ENCODE measurements around the gene DUSP22.
A peak's percentile ranks its signal among the peaks of the same experiment; 100 is the strongest.

The DUSP22 gene

GRCh38 chr6:353642-354614, 61.6 kb downstream of the DUSP22 start:
- H3K9me3 Mint-ChIP-seq, result peaks cover 1% of the 10 kb centered on the region
- no peak for DNase-seq
- peaks cover 7% of the 10 kb centered on the region for H3K36me3 Mint-ChIP-seq
- H3K27me3 Mint-ChIP-seq, result no peaks in the 10 kb centered on the region
- H3K27ac Mint-ChIP-seq, result no peak overlapping the region
- no peak overlapping the region for H3K4me3 Mint-ChIP-seq
- CTCF ChIA-PET, result no interaction called here
- H3K4me1 Mint-ChIP-seq, result peaks cover 3% of the 10 kb centered on the region

GRCh38 chr6:354631-355280, 62.5 kb downstream of the DUSP22 start:
- no peak overlapping the region for H3K27ac Mint-ChIP-seq
- H3K36me3 Mint-ChIP-seq, result peaks cover 5% of the 10 kb centered on the region
- H3K9me3 Mint-ChIP-seq, result peaks cover 1% of the 10 kb centered on the region
- peaks cover 3% of the 10 kb centered on the region for H3K4me1 Mint-ChIP-seq
- CTCF ChIA-PET, result no interaction called here
- no peak for DNase-seq
- H3K4me3 Mint-ChIP-seq, result no peak overlapping the region
- H3K27me3 Mint-ChIP-seq, result no peaks in the 10 kb centered on the region

- Mint-ChIP-seq H3K4me3 (no peak overlapping the region), H3K4me1 (peaks cover 3% of the 10 kb centered on the region), H3K27me3 (no peaks in the 10 kb centered on the region), H3K9me3 (peaks cover 1% of the 10 kb centered on the region), H3K27ac (peak overlapping the region; percentile 58), H3K36me3 (no peaks in the 10 kb centered on the region)
- DNase-seq, result no peak
- CTCF ChIA-PET, result interaction anchor here (0.8 to 0.9 kb wide), 2 partner anchors 9 to 203 kb away, joined by 3 read pairs; no protein-coding TSS in a partner anchor
Observed at GRCh38 chr6:355373-356208, 63.3 kb downstream of the DUSP22 start.

GRCh38 chr6:356828-357251, 64.6 kb downstream of the DUSP22 start:
- peaks cover 1% of the 10 kb centered on the region for H3K9me3 Mint-ChIP-seq
- peaks cover 3% of the 10 kb centered on the region for H3K4me1 Mint-ChIP-seq
- no peak overlapping the region for H3K4me3 Mint-ChIP-seq
- DNase-seq, result no peak
- H3K27ac Mint-ChIP-seq, result no peak overlapping the region
- CTCF ChIA-PET, result interaction anchor here (0.8 kb wide), 1 partner anchor 8 kb away, joined by 3 read pairs; no protein-coding TSS in a partner anchor
- H3K36me3 Mint-ChIP-seq, result no peaks in the 10 kb centered on the region
- no peaks in the 10 kb centered on the region for H3K27me3 Mint-ChIP-seq

GRCh38 chr6:357261-357790, 65.0 kb downstream of the DUSP22 start:
- Mint-ChIP-seq H3K4me1 (peaks cover 3% of the 10 kb centered on the region), H3K9me3 (no peaks in the 10 kb centered on the region), H3K27me3 (no peaks in the 10 kb centered on the region), H3K36me3 (no peaks in the 10 kb centered on the region), H3K4me3 (no peak overlapping the region), H3K27ac (no peak overlapping the region)
- DNase-seq, result no peak
- CTCF ChIA-PET, result no interaction called here

GRCh38 chr6:357791-358341, 65.6 kb downstream of the DUSP22 start:
- no peak overlapping the region for H3K27ac Mint-ChIP-seq
- H3K36me3 Mint-ChIP-seq, result peaks cover 2% of the 10 kb centered on the region
- CTCF ChIA-PET, result interaction anchor here (0.9 kb wide), 1 partner anchor 210 kb away, joined by 3 read pairs; no protein-coding TSS in a partner anchor
- no peak overlapping the region for H3K4me3 Mint-ChIP-seq
- H3K4me1 Mint-ChIP-seq, result peaks cover 3% of the 10 kb centered on the region
- H3K9me3 Mint-ChIP-seq, result peaks cover 4% of the 10 kb centered on the region
- no peak for DNase-seq
- peaks cover 4% of the 10 kb centered on the region for H3K27me3 Mint-ChIP-seq

GRCh38 chr6:358432-358831, 66.1 kb downstream of the DUSP22 start:
- Mint-ChIP-seq H3K9me3 (peaks cover 4% of the 10 kb centered on the region), H3K27me3 (peaks cover 10% of the 10 kb centered on the region), H3K36me3 (peaks cover 2% of the 10 kb centered on the region), H3K27ac (no peak overlapping the region), H3K4me1 (peaks cover 3% of the 10 kb centered on the region), H3K4me3 (no peak overlapping the region)
- CTCF ChIA-PET, result interaction anchor here (0.9 kb wide), 1 partner anchor 210 kb away, joined by 3 read pairs; no protein-coding TSS in a partner anchor
- no peak for DNase-seq

GRCh38 chr6:358847-359246, 66.6 kb downstream of the DUSP22 start:
- H3K4me3 Mint-ChIP-seq, result no peak overlapping the region
- peaks cover 3% of the 10 kb centered on the region for H3K4me1 Mint-ChIP-seq
- H3K27ac Mint-ChIP-seq, result no peak overlapping the region
- CTCF ChIA-PET, result interaction anchor here (0.9 kb wide), 1 partner anchor 211 kb away, joined by 3 read pairs; no protein-coding TSS in a partner anchor
- peaks cover 6% of the 10 kb centered on the region for H3K9me3 Mint-ChIP-seq
- H3K27me3 Mint-ChIP-seq, result peaks cover 10% of the 10 kb centered on the region
- no peak for DNase-seq
- H3K36me3 Mint-ChIP-seq, result peaks cover 2% of the 10 kb centered on the region

GRCh38 chr6:359261-360035, 67.2 kb downstream of the DUSP22 start:
- CTCF ChIA-PET, result interaction anchor here (0.9 kb wide), 1 partner anchor 17 kb away, joined by 3 read pairs; no protein-coding TSS in a partner anchor
- peaks cover 11% of the 10 kb centered on the region for H3K9me3 Mint-ChIP-seq
- peaks cover 10% of the 10 kb centered on the region for H3K27me3 Mint-ChIP-seq
- H3K36me3 Mint-ChIP-seq, result peaks cover 4% of the 10 kb centered on the region
- peak overlapping the region; percentile 12 for H3K27ac Mint-ChIP-seq
- H3K4me1 Mint-ChIP-seq, result peaks cover 3% of the 10 kb centered on the region
- H3K4me3 Mint-ChIP-seq, result no peak overlapping the region
- DNase-seq, result no peak

GRCh38 chr6:360349-360748, 68.1 kb downstream of the DUSP22 start:
- no peak for DNase-seq
- H3K4me3 Mint-ChIP-seq, result no peak overlapping the region
- peaks cover 10% of the 10 kb centered on the region for H3K27me3 Mint-ChIP-seq
- CTCF ChIA-PET, result interaction anchor here (0.9 to 1.2 kb wide), 2 partner anchors 18 to 1064 kb away, joined by 3 read pairs; no protein-coding TSS in a partner anchor
- peaks cover 4% of the 10 kb centered on the region for H3K36me3 Mint-ChIP-seq
- H3K9me3 Mint-ChIP-seq, result peaks cover 13% of the 10 kb centered on the region
- H3K27ac Mint-ChIP-seq, result no peak overlapping the region
- H3K4me1 Mint-ChIP-seq, result peaks cover 3% of the 10 kb centered on the region

GRCh38 chr6:360764-361373, 68.6 kb downstream of the DUSP22 start:
- H3K4me1 Mint-ChIP-seq, result peaks cover 3% of the 10 kb centered on the region
- no peak overlapping the region for H3K4me3 Mint-ChIP-seq
- CTCF ChIA-PET, result interaction anchor here (1.2 kb wide), 1 partner anchor 1064 kb away, joined by 3 read pairs; no protein-coding TSS in a partner anchor
- peaks cover 4% of the 10 kb centered on the region for H3K36me3 Mint-ChIP-seq
- H3K27ac Mint-ChIP-seq, result no peak overlapping the region
- H3K9me3 Mint-ChIP-seq, result peaks cover 13% of the 10 kb centered on the region
- H3K27me3 Mint-ChIP-seq, result peaks cover 13% of the 10 kb centered on the region
- no peak for DNase-seq

- Mint-ChIP-seq H3K27me3 (peaks cover 20% of the 10 kb centered on the region), H3K9me3 (peaks cover 13% of the 10 kb centered on the region), H3K4me1 (peaks cover 3% of the 10 kb centered on the region), H3K4me3 (no peak overlapping the region), H3K27ac (no peak overlapping the region), H3K36me3 (peaks cover 4% of the 10 kb centered on the region)
- no peak for DNase-seq
- CTCF ChIA-PET, result interaction anchor here (0.7 to 1.5 kb wide), 3 partner anchors 9 to 1063 kb away, joined by 3 read pairs; no protein-coding TSS in a partner anchor
Observed at GRCh38 chr6:361411-362132, 69.3 kb downstream of the DUSP22 start.
